A549 treated with CpdA at 1 μM for 4 hours (cell line): ENCODE results near the gene CDKL2. TPM values are rescaled to one million over a fixed set of nuclear protein-coding genes. Genes with fewer than 3 reads are reported as not detected.

Source experiments
- total RNA-seq: library from RNA; stranded (reverse); fragments of 200-300 nt; extraction: Qiagen RNA extraction; gene quantifications from 5 replicates; pipeline ENCODE4 v1.2.3, GENCODE V29; 2022; ENCODE audit warnings: low read depth

The CDKL2 gene
- 0.28 to 0.99 TPM (median 0.73 TPM) in 5 replicates for total RNA-seq

DNA sequence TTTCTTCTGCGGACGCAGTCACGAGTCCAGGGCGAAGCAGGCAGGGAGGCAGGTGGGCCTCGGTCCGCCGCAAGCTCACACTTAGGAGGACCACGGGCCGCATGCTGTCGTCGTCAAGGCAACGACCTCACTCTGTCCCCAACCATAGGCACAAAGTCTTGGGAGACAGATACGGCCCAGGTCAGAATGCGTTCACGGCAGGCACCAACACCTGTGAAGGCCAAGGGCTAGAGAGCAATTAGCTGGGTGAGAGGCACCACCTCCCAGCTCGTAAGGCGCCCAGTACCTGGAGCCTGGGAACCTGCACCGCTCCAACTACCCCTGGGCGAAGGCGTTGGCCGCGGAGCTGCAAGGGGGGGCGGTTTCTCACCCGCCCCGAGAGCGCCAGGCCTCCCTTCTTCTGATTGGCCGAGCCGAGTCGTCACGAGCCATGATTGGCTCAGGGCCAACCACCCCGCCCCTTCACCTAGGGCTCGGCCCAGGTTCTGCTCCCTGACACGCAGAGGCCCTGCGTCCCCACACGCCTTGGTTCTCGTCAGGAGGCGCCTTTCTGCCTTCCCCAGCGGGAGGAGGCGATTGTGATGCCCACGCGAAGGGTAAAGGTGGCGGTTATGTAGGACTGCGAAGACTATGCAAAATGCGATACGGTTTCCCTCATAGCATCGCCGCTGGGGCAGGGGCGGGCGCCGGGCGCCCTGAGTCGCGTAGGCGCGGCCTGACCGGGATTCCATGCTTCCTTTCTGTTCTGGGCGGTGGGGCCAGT lies at the start of gene CDKL2:
Gene CDKL2 (minus strand): TSS at position 355 of the 763 bp plus-strand sequence. CDS start 4,540 bp downstream, outside the sequence.

DNA sequence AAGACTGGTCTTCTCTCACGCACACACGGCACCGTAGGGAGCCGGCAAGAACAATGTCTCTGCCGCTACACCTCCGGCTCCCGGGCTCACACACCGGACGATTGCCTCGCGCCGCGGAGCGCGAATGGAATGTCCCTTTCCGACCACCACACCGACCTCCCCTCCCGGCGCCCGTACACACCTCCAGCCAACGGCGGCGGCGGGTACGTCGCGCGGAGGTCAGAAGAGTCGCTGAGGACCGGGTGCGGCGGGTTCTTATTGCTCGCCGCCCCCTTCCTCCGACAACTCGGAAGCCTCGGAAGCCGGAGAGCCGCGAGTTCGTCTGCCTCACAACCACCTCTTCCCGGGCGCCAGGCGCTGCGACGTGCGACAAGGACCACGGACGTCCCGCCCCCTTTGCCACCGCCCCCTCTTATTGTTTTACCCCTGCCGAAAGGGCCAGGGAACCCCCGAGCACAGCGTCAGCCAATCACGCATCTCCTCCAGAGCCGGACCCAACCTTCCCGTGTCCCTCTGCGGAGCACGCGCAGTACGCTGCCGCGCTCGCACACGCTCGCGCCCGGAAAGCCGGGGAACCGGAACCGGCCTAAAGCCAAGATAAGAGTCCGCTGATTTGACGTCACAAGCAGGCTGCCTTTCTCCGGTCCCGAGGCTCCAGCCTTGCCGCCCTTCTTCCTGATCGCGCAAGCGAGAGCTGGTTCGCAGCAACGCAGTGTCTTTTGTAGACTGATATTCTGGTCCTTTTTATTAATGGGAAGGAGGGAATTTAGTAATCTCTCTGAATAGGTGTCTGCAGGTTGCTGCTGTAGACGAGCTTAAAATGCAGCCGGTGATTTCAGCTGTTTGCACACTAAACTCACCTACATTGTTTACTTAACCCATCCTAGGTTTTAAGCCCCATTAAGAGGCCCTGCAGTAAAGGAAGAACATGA lies 43.0 kb upstream of the CDKL2 start, which contains the start of gene G3BP2:
Gene G3BP2 (minus strand): TSS at position 385 of the 932 bp plus-strand sequence. CDS start 11,386 bp downstream, outside the sequence.

DNA sequence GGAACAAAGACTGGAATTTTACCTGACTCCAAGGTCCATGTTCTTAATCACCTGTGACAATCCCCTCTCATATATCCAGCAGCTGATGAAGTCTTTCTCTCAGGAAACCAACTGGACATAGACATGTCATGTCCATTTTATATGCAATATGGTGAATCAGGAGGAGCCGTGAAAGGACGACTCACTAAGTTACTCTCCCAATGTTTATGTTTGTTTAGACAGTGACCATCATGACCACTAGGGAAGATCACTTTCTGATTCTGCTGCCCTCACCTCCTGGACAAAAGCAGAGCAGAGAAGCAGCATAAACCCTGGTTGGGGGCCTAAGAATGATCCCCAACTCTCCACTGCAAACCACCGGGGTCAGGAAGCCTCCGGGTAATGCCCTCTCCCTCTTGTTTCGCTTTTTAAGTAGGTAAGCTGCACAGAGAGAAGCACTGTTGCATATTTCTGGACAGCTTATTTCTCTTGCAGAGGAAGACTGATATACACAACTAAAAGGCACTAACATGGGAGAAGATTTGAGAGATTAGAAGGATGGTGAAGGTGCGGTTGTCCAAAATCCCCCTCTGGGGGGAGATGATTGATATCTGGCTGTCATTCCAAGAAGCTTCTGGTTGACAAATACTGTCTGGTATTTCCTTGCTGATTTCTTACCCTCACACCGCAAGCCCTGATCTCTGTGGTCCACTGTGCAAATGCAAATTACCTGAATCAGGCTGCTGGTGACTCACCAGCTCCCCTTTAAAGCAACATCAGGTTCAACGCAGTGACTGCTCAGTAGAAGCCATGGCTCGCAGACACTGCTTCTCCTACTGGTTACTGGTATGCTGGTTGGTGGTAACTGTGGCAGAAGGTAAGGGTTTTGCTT lies 74.8 kb downstream of the CDKL2 start, which contains the start of gene ODAPH:
Gene ODAPH (plus strand): TSS at position 773 of the 871 bp plus-strand sequence. CDS start 17 bp downstream, at position 790.

Other genes with a start within 250 kb of the CDKL2 start
- gene RCHY1, start 116.1 kb downstream of the CDKL2 start, total RNA-seq: 13.4 to 17.5 TPM (median 14.1 TPM) in 5 replicates
- 4.5 to 6.3 TPM (median 5.7 TPM) in 5 replicates for gene THAP6, start 116.1 kb downstream of the CDKL2 start, total RNA-seq
- gene ODAPH, start 74.5 kb downstream of the CDKL2 start, total RNA-seq: 0.15 TPM in 1 of 5 replicates, not detected in the others
- gene G3BP2, start 42.9 kb upstream of the CDKL2 start, total RNA-seq: 71.8 to 112 TPM (median 81.0 TPM) in 5 replicates
- 22.9 to 28.9 TPM (median 26.3 TPM) in 5 replicates for gene USO1, start 94.0 kb upstream of the CDKL2 start, total RNA-seq